Myocyte (in vitro differentiated cells): Measurements from ENCODE around the gene IL23R. TPM values are rescaled to one million over a fixed set of nuclear protein-coding genes. Genes with fewer than 3 reads are reported as not detected.

Source experiments
- DNase-seq: peaks from one replicate; pipeline ENCODE4 v3.0.0-alpha.2; 2012; ENCODE audit warnings: low read depth
- total RNA-seq: library from RNA; depleted of rRNA; stranded (reverse); fragments of >200 nt; gene quantifications from 2 replicates; pipeline ENCODE4 v1.2.3, GENCODE V29; 2014

The IL23R gene
- total RNA-seq, 1 donor from 2014 or later: not detected

- DNase-seq: no peak
Observed at GRCh38 chr1:67228791-67229190, 62.5 kb downstream of the IL23R start.

- DNase-seq: no peak
Observed at GRCh38 chr1:67230539-67230938, 64.3 kb downstream of the IL23R start.

- no peak for DNase-seq
Observed at GRCh38 chr1:67236277-67236676, 70.0 kb downstream of the IL23R start.

- no peak for DNase-seq
Observed at GRCh38 chr1:67239738-67240137, 73.5 kb downstream of the IL23R start.

- DNase-seq: no peak
Observed at GRCh38 chr1:67241200-67241746, 75.0 kb downstream of the IL23R start.

- no peak for DNase-seq
Observed at GRCh38 chr1:67242016-67242415, 75.8 kb downstream of the IL23R start.

DNA sequence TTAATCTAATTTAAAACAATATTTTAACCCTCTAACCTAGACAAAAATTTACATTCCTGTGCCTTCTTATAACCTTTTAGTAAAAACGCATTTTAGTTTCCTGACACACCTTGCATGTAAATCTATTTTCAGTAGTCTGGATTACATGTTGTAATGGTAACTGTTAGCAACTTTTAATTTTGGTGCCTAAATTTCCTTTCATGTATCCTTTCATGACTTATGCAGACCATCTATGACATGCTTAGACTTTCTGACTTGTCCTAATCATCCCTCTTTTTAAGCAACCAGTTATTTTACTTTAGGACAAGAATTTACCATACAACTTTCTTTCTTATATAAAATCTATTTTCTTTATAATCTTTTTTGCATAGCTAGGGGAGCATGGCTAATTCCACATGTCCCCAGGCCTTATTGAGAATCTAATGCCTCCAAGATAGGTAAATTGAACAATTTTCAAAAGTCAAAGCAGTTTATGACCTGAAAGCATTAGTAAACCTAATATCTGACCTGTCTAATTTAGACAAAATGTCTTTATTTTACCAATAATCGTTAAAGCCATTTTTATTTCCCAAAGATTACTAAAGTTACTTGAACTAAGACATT, 83.9 kb downstream of the IL23R start:
- DNase-seq: no peak

- peak; percentile 38 for DNase-seq
Observed at GRCh38 chr1:67256291-67257172, 90.3 kb downstream of the IL23R start.

GRCh38 chr1:67257173-67257535, 90.9 kb downstream of the IL23R start:
- DNase-seq: peak; percentile 26

DNA sequence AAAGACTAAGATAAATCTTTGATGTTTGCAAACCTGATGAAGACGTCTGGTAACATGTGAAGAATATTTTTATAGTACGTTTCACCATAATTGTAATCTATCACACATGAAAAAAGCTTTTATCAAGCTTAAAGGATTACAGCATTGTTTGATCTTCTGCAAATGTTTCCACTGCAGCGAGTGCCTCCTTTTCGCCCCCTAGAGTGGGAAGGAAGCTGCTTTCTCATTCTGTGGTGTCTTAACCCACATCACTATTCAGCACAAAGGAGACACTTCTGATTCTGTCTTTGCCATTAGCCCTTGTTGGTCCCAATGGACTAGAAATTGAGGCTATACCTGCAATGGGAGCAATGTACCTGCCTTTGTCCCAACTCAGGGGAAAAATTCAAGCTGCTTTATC, 95.4 kb downstream of the IL23R start:
- DNase-seq: peak; percentile 10

GRCh38 chr1:67262735-67263134, 96.5 kb downstream of the IL23R start:
- DNase-seq: no peak

GRCh38 chr1:67264152-67264551, 97.9 kb downstream of the IL23R start:
- no peak for DNase-seq

DNA sequence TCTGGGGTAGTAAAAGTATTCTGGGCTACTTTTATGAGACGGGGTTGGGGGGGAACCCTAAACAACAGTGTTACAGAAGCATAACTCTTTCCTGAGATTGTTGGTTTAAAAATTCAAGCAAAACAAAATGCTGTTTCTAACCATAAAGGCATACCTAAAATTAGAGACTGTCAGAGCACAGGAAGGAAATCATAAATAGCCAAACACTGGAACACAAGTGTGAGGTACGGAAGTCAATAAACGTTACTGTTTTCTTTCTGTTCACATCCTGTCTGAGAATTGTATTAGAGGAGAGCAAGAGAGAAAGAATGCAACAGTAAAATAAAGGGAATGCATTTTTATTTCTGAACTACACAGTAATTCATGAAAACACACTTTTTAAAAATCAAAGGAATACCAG, 98.6 kb downstream of the IL23R start:
- DNase-seq: no peak

DNA sequence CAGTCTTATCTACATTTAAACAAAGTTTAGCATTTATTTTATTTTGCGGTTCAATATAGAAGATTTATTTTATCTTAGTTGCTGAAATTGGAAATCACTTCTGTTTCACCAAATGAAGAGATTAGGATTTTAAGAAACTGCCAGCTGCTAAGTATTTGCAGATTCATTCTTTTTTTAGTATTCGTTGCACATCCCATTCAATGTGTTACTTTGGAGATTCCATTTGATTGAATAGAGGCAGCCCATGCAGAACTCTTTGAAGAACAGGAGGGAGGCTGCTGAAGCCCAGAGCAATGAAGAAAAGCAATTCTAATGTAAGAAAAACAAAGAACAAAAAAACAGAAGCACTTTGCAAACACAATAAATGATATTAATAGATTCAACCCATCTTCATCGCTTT, 102.8 kb downstream of the IL23R start:
- no peak for DNase-seq

GRCh38 chr1:67270541-67270940, 104.3 kb downstream of the IL23R start:
- no peak for DNase-seq

GRCh38 chr1:67273591-67273990, 107.3 kb downstream of the IL23R start:
- no peak for DNase-seq

DNA sequence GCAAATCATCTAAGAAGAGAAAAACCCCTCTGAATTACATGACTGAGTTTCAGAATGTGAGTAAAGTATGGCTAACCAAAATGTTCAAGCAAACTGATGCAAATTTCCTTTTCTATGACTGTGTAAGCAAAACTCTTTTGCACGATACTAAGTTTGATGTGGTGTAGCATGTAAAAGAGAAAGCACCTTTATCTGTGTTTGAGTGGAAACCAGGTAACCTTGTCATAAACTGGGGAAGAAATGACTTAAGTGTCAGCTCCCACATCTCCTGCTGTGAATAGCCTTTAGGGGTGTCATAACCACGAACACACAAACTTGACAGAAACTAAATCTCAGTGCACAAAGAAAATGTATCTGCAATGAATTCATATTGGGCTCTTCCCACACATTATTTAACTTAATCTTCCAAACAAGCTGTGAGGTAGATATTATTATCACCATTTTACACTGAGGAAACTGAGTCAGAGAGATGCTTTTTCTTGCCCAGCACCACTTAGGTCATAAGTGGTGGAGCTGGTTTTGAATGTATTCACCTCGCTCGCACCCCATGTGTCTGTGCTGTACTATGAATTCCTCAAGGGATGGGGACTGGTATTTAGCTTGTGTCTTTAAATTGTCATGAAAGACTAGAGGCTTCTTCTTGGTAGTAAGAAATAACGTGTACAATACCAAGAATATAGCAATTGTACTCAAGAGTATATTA, 108.5 kb downstream of the IL23R start:
- no peak for DNase-seq

DNA sequence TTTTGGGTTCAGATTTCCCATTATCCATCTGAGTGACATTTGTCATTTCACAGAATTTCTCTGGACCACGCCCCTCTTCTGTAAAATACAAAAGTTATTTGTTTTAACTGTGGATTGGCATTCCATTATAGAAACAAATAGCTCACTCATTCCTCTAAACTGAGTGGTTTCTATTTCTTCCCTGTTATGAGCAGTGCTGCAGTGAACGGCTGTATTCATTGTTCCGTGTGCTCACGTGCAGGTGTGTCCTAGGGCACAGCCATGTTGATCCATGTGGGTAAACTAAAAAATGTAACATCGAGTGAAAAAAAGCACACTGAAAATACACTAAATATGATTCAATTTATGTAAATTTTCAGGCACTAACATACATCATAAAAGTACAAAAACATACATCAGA, 114.4 kb downstream of the IL23R start:
- DNase-seq: no peak

DNA sequence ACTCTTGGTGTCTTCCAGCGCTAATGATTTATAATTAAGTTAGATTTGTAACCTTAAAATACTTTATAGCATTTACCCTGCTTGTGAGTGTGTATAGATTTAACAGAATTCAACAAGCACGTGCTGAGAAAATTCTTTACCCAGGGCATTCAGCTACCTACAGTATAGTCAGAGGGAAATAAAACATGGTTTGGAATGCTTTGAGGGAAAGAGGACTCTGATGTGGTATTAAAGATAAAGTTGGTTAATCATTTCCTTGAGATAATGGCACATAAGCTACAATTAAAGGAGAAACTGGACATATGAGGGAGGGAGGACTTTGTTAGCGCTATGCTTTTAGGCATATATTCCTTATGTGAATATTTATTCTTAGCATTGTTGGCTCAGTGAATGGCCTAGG, 115.0 kb downstream of the IL23R start:
- DNase-seq: no peak

DNA sequence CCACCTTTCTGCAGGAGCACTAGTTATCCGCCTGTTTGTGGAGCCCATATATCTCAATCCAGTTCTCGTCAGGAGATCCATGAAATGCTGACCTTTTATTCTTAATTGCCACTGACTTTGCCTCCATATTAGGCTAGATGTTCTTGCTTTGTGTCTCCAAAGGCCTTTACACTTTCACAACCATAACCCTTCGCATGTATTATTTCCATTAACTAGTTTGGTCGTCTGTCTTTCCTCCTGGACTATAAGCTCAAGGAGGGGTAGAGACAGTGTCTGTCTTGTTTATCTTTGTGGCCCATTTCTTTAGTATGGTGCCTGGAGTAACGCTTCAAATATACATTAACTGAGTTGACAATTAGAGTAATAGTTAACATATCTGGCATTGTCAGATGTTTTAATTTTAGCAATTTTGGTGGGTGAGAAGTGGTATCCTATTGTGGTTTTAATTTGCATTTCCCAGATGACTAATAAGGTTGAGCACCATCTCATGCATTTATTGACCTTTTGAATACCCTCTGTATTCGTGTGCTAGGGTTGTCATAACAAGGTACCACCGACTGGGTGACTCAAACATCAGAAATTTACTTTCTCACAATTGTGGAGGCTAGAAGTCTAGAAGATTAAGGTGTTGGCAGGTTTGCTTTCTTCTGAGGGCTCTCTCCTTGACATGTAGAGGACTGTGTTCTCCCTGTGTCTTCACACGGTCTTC, 119.7 kb downstream of the IL23R start:
- DNase-seq: no peak

DNA sequence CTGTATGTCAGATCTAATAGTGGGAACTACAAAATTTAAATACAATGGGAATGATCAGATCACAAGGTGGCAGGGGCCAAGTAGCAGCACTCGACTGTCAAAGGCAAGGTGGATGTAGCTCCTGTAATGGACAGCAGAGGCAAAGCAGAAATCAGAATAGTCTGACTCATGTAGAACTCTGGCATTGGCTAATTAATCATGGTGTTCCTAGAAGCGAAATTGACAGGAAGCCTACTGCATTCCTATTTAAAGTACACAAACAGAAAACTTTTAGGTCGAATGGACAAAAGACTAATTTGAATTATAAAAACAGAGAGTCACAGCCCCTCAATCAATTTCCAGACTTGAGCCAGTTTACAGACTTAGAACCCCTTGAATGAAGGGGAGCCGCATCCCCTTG, 124.0 kb downstream of the IL23R start:
- DNase-seq: no peak
